Measurements from ENCODE around the gene MAGEB6B.
"Not testable (repeated sequence)": the region's sequence is repeated elsewhere in the genome, so short reads cannot be mapped to it uniquely, and the experiment has no call there.

The MAGEB6B gene

GRCh38 chrX:26160301-26160700 lies at the start of gene MAGEB6B:
MAGEB6B (plus strand) TSS chrX:26160601; CDS start chrX:26160601, 0 bp downstream.
- no peak for DNase-seq

- DNase-seq: no peak
Measured at GRCh38 chrX:26138274-26138673, 22.1 kb upstream of the MAGEB6B start, which contains the start of gene MAGEB18. MAGEB18 (plus strand) TSS chrX:26138343; CDS start chrX:26138986, 643 bp downstream.

GRCh38 chrX:26146024-26146423 lies 14.4 kb upstream of the MAGEB6B start:
- DNase-seq: no peak

GRCh38 chrX:26192204-26192603 lies 31.8 kb downstream of the MAGEB6B start, which contains the start of gene MAGEB6:
MAGEB6 (plus strand) TSS chrX:26192440; CDS start chrX:26193847, 1,407 bp downstream.
- no peak for DNase-seq

GRCh38 chrX:26203561-26203960 lies 43.2 kb downstream of the MAGEB6B start:
- no peak for DNase-seq

DNA sequence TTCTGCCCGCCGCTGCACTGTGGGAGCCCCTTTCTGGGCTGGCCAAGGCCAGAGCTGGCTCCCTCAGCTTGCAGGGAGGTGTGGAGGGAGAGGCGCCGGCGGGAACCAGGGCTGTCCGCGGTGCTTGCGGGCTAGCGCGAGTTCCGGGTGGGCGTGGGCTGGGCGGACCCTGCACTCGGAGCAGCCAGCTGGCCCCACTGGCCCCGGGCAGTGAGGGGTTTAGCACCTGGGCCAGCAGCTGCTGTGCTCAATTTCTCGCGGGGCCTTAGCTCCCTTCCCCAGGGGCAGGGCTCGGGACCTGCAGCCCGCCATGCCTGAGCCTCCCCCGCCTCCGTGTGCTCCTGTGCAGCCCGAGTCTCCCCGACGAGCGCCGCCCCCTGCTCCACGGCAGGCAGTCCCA lies 44.3 kb downstream of the MAGEB6B start:
- not testable (repeated sequence) for DNase-seq

DNA sequence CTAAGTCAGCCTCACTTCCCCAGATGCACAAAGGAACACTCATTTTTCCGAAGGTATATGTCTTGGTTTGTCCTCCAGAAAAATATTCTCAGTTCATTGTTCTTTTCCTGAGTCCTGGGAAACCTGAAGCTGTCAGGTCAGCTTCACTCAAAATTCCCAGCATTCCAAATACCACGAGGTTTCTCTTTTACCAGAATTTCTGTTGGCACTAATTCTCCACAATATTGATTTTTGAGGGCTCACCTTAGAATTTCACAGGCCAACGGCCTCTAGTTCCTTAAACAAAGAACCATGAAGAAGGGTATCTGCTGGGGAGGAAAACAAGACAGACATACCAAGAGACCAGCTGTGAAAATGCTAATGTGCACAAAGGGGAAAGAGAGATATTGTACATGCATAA lies 47.6 kb downstream of the MAGEB6B start:
- no peak for DNase-seq
